Kidney tubule cell (primary cell): ENCODE results near the gene UFM1.
"Not testable (repeated sequence)": the region's sequence is repeated elsewhere in the genome, so short reads cannot be mapped to it uniquely, and the experiment has no call there.

Experiments
- DNase-seq: peaks from one replicate; pipeline ENCODE4 v3.0.0-alpha.2; 2018; ENCODE audit warnings: low spot score

Gene UFM1

GRCh38 chr13:38365661-38366060 lies 16.0 kb downstream of the UFM1 start:
- DNase-seq, result no peak

DNA sequence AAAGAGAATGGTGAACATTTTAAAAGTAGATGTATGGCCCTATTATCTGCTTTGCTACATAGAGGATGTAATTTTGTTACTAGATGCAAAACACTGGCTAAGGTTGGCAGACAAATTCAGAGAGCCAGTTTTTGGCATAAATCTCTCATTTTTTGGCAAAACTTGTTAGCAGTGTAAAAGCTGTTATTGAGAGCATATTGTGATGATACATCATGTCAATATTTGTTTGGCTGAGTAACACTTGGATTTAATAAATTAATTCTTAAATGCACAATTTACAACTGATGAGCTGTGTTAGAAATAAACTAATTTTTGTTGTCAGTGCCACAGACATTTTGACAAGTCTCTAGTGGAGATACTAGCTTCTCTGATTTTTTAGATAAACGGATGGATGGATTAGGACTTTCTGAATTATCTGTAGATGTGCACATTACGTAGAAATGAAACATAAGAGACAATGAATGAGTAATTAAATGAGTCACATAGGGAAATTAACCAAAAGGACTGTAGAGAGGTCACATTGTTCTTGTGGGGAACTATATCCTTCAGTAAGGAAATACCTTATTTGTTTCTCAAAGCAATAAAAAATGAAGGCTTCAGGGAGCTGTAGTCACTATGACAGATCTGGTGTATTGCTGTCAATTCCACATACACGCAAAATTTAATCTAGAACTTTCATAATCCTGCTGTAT lies 17.4 kb downstream of the UFM1 start:
- DNase-seq, result peak; percentile 47

GRCh38 chr13:38369058-38369457 lies 19.4 kb downstream of the UFM1 start:
- no peak for DNase-seq

DNA sequence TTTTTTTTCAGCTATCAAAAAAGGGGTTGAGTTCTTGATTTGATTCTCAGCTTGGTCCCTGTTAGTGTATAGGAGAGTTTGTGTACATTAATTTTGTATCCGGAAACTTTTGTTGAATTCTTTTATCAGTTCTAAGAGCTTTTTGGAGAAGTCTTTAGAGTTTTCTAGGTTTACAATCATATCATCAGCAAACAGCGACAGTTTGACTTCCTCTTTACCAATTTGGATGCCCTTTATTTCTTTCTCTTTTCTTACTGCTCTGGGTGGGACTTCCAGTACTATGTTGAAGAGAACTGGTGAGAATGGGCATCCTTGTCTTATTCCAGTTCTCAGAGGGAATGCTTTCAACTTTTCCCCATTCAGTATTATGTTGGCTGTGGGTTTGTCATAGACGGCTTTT lies 20.4 kb downstream of the UFM1 start:
- not testable (repeated sequence) for DNase-seq

- DNase-seq, result no peak
These were observed 23.3 kb downstream of the UFM1 start for GRCh38 chr13:38372820-38373383.

- no peak for DNase-seq
These were observed 26.9 kb downstream of the UFM1 start for GRCh38 chr13:38376546-38376945.

- DNase-seq, result peak; percentile 5
These were observed 32.2 kb downstream of the UFM1 start for GRCh38 chr13:38381890-38382289.

DNA sequence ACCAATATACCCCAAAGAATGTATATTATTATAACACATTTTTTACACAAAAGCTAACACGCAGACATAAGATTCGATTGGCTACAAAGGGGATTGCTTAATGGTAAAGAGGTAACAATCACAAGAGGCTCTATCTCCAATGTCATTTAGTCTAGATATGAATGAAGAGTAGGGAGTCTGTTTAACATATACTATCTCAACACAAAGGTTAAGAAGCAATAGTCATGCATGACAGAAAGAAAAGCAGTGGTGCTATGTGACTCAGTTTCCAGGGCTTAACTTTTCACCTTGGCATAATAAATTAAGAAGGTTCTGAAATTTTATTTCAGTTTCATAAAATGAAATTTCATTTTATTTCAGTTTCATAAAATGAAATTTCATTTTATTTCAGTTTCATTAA lies 33.3 kb downstream of the UFM1 start:
- no peak for DNase-seq

DNA sequence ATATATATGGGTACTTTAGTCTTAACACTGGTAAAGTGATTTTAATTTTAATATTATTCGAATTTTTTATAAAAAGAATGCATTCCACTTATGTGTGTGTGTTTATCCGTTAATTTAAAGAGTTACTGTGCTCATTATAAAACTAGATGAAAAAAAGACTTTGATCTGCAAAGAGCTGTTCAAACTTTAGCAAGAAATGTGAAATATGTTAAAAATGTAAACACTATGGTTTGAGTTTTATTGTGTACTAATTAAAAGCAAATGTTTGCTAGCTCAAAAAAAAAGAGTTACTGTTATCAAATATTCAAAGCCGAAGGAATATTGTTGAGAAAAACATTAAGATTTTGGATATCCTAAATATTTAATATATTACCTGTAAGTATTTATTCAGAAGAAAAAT lies 34.5 kb downstream of the UFM1 start:
- no peak for DNase-seq

DNA sequence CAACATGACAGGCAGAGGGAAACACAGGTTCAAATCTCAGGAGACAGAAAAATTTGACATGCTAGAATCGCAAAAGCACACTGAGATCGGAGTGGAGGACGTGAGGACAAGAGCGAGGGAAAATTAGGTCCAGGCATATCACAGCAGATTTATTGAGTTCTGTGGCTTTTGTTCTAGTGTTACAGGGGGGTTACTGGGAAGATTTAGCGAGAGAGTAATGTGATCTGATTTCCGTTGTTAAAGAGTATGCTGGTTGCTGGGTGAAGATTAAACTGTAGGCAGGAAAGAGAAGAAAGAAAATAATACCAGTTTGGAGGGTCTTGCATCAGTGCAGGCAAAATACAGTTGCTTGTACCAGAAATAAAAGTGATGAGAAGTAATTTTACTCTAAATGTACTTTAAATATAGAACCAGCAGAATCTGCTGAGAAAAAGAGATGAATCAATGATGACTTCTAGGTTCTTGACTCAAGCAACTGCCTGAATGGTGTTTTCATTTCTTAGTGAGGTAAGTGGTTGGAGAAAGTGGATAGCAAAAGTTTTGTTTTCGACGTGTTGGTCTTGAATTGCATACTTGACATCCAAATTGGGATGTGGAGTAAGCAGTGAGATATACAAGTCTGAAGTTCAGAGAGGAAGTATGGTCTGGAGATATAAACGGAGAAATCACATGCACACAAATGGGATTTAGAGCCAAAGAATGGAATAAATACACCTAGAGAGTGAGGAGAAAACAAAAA lies 35.7 kb downstream of the UFM1 start:
- no peak for DNase-seq

DNA sequence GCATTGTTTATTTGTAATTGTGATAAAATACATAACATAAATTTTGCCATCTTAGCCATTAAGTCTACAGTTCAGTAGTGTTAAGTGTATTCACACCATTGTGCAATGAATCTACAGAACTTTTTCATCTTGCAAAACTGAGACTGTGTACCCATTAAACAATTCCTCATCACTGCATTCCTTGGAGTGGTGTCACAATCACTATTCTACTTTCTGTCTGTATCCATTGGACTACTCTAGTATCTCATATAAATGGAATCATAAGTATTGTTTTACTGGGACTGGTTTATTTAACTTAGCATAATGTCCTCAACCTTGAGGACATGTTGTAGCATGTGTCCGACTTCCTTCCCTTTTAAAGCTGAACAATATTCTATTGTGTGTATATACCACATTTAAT lies 36.8 kb downstream of the UFM1 start:
- no peak for DNase-seq

GRCh38 chr13:38391341-38391740 lies 41.7 kb downstream of the UFM1 start:
- no peak for DNase-seq

- DNase-seq, result peak; percentile 76
These were observed 45.3 kb downstream of the UFM1 start for GRCh38 chr13:38394777-38395496.

DNA sequence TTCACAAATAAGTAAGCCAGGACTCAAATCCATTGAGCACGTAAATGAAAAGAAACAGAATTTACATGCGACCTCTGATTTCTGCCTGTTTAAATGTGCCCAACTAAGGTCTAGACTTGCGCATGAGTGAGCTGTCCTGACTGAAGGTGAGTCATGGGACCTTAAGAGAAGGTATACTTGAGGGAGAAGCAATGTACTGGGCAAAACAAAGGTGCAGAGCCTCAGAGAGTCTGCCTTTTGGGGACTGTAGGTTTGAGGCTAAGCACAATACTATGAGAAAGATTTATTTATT lies 45.8 kb downstream of the UFM1 start:
- DNase-seq, result peak; percentile 64

DNA sequence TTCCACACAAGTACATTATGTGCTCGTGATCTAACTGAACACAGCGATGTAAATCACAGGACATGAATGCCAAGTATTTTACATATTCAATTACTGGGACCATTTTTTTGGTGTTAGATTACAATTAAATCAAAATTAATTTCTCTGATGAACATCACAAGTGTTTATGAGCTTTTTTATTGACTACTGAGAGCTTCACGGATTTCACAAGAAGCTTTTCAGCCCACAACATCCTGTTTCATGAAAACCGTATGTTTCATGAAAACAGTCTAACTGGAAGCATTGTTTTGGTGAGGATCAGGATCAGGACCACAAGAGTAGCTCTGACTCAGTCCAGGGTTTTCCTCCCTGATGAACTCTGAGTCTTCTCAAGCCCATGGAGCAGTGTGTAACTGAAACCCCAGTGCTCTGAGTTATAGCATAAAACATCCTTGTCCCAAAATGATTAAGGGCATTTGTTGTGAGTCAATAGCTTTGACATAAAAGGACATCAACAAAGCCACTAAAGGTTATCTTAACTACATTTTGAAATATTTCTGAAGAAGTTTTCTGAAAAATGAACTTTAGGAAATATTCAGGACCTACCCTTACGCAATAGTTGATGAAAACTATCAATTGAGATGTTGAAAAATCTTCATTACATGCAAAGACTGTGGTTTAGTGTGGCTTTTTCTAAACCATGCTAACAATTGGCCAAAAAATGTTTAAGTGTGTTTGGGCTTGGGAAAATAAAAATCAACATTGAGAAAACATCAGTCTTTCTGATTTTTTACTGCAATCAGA lies 49.3 kb downstream of the UFM1 start:
- peak; percentile 19 for DNase-seq

- DNase-seq, result no peak
These were observed 49.9 kb downstream of the UFM1 start for GRCh38 chr13:38399535-38399934.

GRCh38 chr13:38401276-38401675 lies 51.6 kb downstream of the UFM1 start:
- DNase-seq, result no peak

GRCh38 chr13:38405216-38405615 lies 55.6 kb downstream of the UFM1 start:
- no peak for DNase-seq

DNA sequence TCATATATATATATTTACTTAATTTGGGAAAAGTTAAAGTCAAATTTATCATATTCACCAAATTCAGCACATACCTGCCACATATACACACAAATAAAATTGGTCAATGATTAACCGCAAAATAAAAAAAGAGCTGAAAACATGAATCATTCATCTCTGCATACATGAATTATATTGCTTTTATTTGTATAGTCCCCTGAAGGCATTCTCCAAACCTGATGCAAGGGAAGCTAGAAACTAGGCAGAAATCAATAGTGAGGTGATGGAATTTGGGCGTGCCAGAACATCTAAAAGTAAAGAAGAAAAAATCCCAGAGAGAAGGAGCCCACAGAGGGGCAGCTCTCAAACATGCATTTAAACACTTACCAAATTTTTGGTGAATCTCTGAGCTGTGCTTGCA lies 60.1 kb downstream of the UFM1 start:
- DNase-seq, result peak; percentile 22

GRCh38 chr13:38412266-38412665 lies 62.6 kb downstream of the UFM1 start:
- no peak for DNase-seq
